ENCODE data around the gene ESYT2.

The ESYT2 gene

DNA sequence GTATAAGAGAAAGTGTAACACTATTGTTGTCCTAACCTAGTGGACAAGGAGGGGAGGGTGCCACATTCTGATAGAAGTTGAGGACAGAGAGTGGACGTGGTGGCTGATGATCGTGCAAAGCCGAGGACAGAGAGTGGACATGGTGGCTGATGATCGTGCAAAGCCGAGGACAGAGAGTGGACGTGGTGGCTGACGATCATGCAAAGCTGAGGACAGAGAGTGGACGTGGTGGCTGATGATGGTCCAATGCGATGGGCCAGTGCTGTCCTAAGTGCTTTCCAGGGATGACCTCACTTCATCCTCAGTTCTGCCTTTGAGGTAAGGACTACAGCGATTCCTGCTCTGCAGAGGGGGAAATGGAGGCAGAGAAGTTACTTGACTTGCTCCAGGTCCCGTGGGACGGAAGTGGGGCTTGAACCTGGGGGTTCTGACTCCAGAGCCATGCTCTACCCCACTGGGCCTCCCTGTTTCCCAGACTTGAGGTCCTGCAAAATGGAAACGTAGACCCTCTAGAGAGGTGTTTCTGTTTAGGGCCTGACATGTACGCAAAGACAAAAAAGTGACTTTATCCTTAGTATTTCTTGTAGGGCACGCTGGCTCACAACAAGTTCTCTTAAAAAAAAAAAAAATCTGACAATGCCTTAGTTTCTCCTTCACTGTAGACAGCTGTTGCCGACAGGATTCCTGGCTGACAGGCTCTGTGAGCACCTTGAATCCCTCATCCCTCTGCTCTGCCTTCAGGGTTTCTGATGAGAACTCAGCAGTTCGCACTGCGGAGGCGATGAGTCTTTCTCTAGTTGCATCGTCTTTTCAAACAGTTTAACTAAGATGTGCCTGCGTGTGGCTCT, 104.4 kb downstream of the ESYT2 start:
- Histone ChIP-seq H3K36me3 (ENCODE audit: insufficient read depth, low read length) (peaks cover 2% of the 10 kb centered on the region), H3K4me3 (ENCODE audit: low read length) (no peak overlapping the region), H3K27me3 (ENCODE audit: control insufficient read depth, insufficient read depth, low read length) (no peaks in the 10 kb centered on the region), H3K4me1 (ENCODE audit: control insufficient read depth, insufficient read depth, low read length) (no peaks in the 10 kb centered on the region), H3K4me2 (ENCODE audit: low read length) (no peak overlapping the region), H3K9me3 (replicated peaks; ENCODE audit: low read length) (no peaks in the 10 kb centered on the region), H3K9ac (ENCODE audit: low read depth, low read length) (no peak overlapping the region)

DNA sequence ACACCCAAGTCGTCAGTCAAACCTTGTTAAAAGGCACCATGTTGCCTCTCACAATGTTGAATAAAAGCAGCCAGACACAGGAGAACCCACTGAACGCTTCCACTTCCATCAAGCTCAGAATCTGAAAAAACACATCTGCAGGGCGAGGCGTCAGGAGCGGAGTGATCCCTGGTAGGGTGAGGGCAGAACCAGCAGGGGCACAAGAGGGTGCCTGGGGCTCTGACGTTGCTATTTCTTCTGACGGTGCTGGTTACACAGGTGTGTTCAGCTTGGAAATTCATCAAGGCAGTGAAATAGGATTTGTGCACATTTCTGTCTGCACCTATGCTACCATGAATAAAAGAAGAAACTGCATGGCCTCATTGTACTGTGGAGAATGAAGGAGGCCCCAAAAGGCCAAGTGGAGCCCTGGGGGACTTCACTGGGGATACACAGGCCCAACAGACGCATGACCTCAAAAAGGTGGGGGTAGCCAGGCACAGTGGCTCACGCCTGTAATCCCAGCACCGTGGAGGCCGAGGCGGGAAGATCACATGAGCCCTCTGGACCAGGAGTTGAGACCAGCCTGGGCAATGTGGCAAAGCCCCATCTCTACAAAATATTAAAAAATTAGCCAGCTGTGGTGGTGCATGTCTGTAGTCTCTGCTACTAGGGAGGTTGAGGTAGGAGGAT, 105.5 kb downstream of the ESYT2 start:
- H3K4me3 ChIP-seq (ENCODE audit: low read length): no peak overlapping the region
- no peak overlapping the region for H3K4me2 ChIP-seq (ENCODE audit: low read length)
- no peak overlapping the region for H3K9ac ChIP-seq (ENCODE audit: low read depth, low read length)
- H3K4me1 ChIP-seq (ENCODE audit: control insufficient read depth, insufficient read depth, low read length): no peaks in the 10 kb centered on the region
- H3K36me3 ChIP-seq (ENCODE audit: insufficient read depth, low read length): no peaks in the 10 kb centered on the region
- H3K27me3 ChIP-seq (ENCODE audit: control insufficient read depth, insufficient read depth, low read length): peaks cover 7% of the 10 kb centered on the region
- no peaks in the 10 kb centered on the region for H3K9me3 ChIP-seq (replicated peaks; ENCODE audit: low read length)

DNA sequence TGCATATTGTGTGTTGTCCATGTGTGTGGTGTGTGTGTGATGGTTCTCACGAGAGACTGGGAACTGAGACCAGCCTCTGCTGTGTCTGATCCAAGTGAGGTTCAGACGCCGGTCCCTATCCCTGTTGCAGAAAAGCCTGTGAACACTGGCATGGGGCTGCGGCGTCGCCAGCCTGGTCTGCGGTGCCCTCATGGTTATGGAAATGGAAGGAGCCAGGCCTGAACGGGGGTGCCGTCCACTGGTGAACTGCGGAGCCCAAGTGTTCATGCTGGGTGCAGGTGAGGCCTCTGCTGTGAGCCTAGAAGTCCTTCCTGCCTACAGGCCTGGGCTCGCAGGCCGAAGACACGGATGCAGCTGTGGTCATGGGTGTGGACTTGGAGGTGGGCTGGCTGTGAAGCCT, 106.0 kb downstream of the ESYT2 start:
- H3K4me2 ChIP-seq (ENCODE audit: low read length): no peak overlapping the region
- H3K9me3 ChIP-seq (replicated peaks; ENCODE audit: low read length): no peaks in the 10 kb centered on the region
- no peaks in the 10 kb centered on the region for H3K36me3 ChIP-seq (ENCODE audit: insufficient read depth, low read length)
- H3K4me3 ChIP-seq (ENCODE audit: low read length): no peak overlapping the region
- H3K4me1 ChIP-seq (ENCODE audit: control insufficient read depth, insufficient read depth, low read length): no peaks in the 10 kb centered on the region
- H3K9ac ChIP-seq (ENCODE audit: low read depth, low read length): no peak overlapping the region
- H3K27me3 ChIP-seq (ENCODE audit: control insufficient read depth, insufficient read depth, low read length): peaks cover 10% of the 10 kb centered on the region

DNA sequence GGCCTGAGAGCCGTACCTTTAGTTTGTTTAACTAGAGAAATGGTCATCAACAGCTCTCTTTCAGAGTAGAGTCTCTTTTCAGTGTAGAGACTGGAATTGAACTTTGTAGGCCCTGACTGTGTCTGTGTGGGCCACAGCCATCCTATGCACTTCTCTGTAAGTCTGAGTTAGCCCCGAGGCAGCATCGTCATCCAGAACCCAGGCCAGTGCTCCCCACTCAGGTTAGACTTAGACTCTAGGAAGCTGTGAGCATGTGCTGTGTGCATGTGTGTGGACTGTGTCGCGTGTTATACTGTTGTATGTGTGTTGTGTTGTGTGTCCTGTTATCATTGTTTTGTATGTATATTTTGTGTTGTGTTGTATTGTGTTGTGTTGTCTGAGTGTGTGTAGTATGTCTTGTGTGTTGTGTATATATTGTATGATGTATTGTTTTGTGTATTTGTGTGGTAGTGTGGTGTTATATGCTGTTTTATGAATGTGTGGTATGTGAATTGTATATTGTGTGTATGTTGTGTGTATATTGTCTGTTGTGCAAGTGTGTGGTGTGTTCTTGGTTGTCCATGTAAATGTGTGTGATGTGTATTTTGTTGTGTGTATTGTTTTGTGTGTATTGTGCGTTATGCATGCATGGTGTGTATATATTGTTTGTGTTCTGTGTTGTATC, 106.6 kb downstream of the ESYT2 start:
- Histone ChIP-seq H3K4me1 (ENCODE audit: control insufficient read depth, insufficient read depth, low read length) (no peaks in the 10 kb centered on the region), H3K27me3 (ENCODE audit: control insufficient read depth, insufficient read depth, low read length) (peaks cover 10% of the 10 kb centered on the region), H3K9ac (ENCODE audit: low read depth, low read length) (no peak overlapping the region), H3K9me3 (replicated peaks; ENCODE audit: low read length) (no peaks in the 10 kb centered on the region), H3K4me2 (ENCODE audit: low read length) (no peak overlapping the region), H3K4me3 (ENCODE audit: low read length) (no peak overlapping the region), H3K36me3 (ENCODE audit: insufficient read depth, low read length) (no peaks in the 10 kb centered on the region)

DNA sequence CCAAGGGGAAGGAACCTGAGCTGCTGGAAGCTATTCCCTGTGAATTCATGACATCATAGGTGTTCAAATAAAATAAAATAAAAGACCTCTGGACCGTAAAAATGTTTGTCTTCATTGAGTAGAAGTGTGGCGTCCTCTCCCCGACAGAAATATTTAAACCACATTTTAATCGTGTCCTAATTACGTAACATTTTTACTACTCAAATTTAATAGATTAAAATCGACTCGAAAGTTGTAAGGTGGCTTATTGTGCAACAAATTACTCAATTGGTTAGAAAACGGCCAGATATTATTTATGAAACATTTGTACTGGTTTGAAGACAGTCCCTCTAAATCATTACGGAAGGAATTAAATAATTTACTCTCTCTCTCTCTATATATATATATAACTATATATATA, 109.2 kb downstream of the ESYT2 start:
- H3K4me1 ChIP-seq (ENCODE audit: control insufficient read depth, insufficient read depth, low read length): no peaks in the 10 kb centered on the region
- H3K27me3 ChIP-seq (ENCODE audit: control insufficient read depth, insufficient read depth, low read length): peaks cover 18% of the 10 kb centered on the region
- H3K4me2 ChIP-seq (ENCODE audit: low read length): no peak overlapping the region
- H3K9ac ChIP-seq (ENCODE audit: low read depth, low read length): no peak overlapping the region
- H3K9me3 ChIP-seq (replicated peaks; ENCODE audit: low read length): no peaks in the 10 kb centered on the region
- H3K4me3 ChIP-seq (ENCODE audit: low read length): no peak overlapping the region
- H3K36me3 ChIP-seq (ENCODE audit: insufficient read depth, low read length): no peaks in the 10 kb centered on the region

DNA sequence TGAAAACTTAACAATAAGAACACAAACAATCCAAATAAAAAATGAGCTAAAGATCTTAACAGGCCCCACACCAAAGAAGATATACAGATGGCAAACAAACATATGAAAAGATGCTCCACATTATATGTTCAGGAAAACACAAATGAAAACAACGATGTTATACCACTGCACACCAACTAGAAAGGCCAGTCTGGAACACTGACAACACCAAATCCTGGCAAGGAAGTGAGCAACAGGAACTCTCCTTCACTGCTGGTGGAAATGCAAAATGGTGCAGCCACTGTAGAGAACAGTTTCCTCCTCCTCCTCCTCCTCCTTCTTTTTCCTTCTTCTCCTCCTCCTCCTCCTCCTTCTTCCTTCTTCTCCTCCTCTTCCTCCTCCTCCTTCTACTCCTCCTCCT, 112.5 kb downstream of the ESYT2 start:
- peaks cover 18% of the 10 kb centered on the region for H3K27me3 ChIP-seq (ENCODE audit: control insufficient read depth, insufficient read depth, low read length)
- no peaks in the 10 kb centered on the region for H3K4me1 ChIP-seq (ENCODE audit: control insufficient read depth, insufficient read depth, low read length)
- H3K9me3 ChIP-seq (replicated peaks; ENCODE audit: low read length): no peaks in the 10 kb centered on the region
- H3K9ac ChIP-seq (ENCODE audit: low read depth, low read length): no peak overlapping the region
- no peaks in the 10 kb centered on the region for H3K36me3 ChIP-seq (ENCODE audit: insufficient read depth, low read length)
- H3K4me2 ChIP-seq (ENCODE audit: low read length): no peak overlapping the region
- no peak overlapping the region for H3K4me3 ChIP-seq (ENCODE audit: low read length)

DNA sequence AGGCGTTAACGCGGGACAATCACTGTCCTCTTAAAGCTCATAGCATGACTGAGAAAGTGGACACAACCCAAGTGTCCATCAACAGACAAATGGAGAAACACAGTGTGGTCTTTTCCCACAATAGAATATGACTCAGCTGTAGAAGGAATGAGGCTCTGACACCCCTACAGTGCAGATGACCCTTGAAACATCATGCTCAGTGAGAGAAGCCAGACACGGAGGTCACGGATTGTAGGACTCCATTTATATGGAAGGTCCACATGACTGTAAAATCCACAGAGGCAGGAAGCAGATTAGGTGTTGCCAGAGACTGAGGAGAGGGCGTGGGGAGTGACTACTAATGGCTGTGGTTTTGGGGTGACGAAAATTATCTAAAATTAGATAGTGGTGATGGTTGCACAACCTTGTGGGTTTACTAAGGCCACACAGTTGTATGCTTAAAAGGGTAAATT, 118.6 kb downstream of the ESYT2 start:
- H3K4me2 ChIP-seq (ENCODE audit: low read length): no peak overlapping the region
- H3K9ac ChIP-seq (ENCODE audit: low read depth, low read length): no peak overlapping the region
- no peaks in the 10 kb centered on the region for H3K27me3 ChIP-seq (ENCODE audit: control insufficient read depth, insufficient read depth, low read length)
- no peaks in the 10 kb centered on the region for H3K9me3 ChIP-seq (replicated peaks; ENCODE audit: low read length)
- H3K4me1 ChIP-seq (ENCODE audit: control insufficient read depth, insufficient read depth, low read length): no peaks in the 10 kb centered on the region
- H3K36me3 ChIP-seq (ENCODE audit: insufficient read depth, low read length): no peaks in the 10 kb centered on the region
- H3K4me3 ChIP-seq (ENCODE audit: low read length): no peak overlapping the region

DNA sequence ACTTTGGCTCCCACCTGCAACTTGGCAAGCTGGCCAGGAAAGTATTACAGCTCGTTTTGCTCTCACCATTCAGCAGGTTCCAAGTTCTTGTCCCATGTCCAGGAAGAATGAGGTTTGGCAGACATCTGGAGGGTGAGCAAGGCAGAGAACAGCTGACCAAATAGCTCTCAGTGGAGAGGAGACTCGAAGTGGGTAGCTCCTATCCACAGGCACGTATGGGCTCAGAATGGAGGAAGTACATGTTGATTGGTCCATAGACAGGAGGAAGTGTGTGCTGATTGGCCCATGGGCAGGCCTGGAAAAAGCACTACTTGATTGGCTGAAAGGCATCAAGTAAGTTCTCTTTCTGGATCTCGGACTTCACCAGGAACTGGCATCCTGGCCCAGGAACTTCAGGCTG, 121.7 kb downstream of the ESYT2 start:
- no peaks in the 10 kb centered on the region for H3K27me3 ChIP-seq (ENCODE audit: control insufficient read depth, insufficient read depth, low read length)
- H3K4me1 ChIP-seq (ENCODE audit: control insufficient read depth, insufficient read depth, low read length): peaks cover 4% of the 10 kb centered on the region
- no peak overlapping the region for H3K9ac ChIP-seq (ENCODE audit: low read depth, low read length)
- H3K36me3 ChIP-seq (ENCODE audit: insufficient read depth, low read length): no peaks in the 10 kb centered on the region
- H3K9me3 ChIP-seq (replicated peaks; ENCODE audit: low read length): no peaks in the 10 kb centered on the region
- H3K4me3 ChIP-seq (ENCODE audit: low read length): no peak overlapping the region
- no peak overlapping the region for H3K4me2 ChIP-seq (ENCODE audit: low read length)

DNA sequence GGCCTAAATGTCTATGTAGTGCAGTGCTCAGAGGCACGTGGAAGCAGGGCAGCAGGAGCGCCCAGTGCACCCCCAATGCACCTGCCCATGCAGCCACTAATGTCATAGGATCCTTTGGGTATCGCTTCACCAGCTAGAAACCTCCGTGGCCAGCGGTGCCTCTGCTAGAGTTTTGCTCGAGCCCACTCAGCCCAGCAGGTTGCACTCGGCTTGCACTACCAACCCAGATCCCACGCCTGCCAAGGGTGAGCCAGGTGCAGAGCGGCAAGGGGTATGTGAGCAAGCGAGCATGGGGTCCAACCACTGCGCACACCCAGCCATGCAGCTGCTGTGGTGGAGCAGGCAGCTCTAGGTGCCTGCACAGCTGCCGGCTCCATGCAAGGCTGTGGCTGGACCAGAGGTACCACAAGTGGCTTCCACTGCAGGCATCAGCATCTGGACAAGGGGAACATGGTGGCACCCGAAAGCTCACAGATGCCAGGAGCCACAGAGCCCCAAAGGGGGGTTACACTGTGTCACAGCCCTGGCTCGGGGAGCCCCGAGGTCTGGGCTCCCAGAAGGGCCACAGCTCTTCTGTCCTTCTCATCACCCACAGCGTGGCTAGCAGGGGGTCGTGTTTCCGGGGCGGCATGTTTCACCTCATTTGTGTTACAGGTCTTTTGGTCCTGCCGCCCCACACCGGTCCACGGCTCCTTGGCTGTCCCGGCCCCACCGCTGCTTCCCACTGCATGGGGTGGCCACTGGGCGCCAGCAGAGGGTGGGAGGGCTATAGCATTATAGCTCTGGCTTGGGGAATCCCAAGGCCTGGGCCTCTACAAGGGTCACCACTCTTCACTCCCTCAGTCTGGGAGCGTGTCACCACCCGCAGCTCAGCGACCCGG, 122.4 kb downstream of the ESYT2 start:
- peaks cover 8% of the 10 kb centered on the region for H3K4me1 ChIP-seq (ENCODE audit: control insufficient read depth, insufficient read depth, low read length)
- H3K9ac ChIP-seq (ENCODE audit: low read depth, low read length): no peak overlapping the region
- H3K27me3 ChIP-seq (ENCODE audit: control insufficient read depth, insufficient read depth, low read length): no peaks in the 10 kb centered on the region
- H3K9me3 ChIP-seq (replicated peaks; ENCODE audit: low read length): no peaks in the 10 kb centered on the region
- no peak overlapping the region for H3K4me3 ChIP-seq (ENCODE audit: low read length)
- no peaks in the 10 kb centered on the region for H3K36me3 ChIP-seq (ENCODE audit: insufficient read depth, low read length)
- no peak overlapping the region for H3K4me2 ChIP-seq (ENCODE audit: low read length)

DNA sequence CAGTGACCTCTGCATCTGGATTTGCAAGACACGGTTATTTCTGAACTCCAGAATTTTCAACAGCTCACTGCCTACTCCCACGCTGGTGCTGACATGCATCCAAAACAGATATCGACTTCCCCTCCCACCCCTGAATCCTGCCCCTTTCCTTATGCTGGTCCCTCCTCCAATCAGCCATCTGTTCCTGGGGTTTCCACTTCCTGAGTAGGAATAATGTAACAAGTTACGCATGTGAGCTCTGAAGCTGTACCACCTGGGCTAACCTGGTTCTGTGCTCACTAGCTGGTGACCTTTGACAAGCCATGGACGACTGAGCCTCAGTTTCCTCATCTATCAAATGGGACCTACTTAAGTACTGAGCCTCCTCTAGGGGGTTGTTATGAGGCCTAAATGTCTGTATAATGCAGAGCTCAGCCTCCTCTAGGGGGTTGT, 123.0 kb downstream of the ESYT2 start:
- H3K27me3 ChIP-seq (ENCODE audit: control insufficient read depth, insufficient read depth, low read length): no peaks in the 10 kb centered on the region
- H3K9me3 ChIP-seq (replicated peaks; ENCODE audit: low read length): no peaks in the 10 kb centered on the region
- no peak overlapping the region for H3K9ac ChIP-seq (ENCODE audit: low read depth, low read length)
- no peak overlapping the region for H3K4me3 ChIP-seq (ENCODE audit: low read length)
- H3K4me1 ChIP-seq (ENCODE audit: control insufficient read depth, insufficient read depth, low read length): peaks cover 8% of the 10 kb centered on the region
- H3K36me3 ChIP-seq (ENCODE audit: insufficient read depth, low read length): no peaks in the 10 kb centered on the region
- H3K4me2 ChIP-seq (ENCODE audit: low read length): no peak overlapping the region
